Fibroblast of pulmonary artery (primary cell): ENCODE measurements around the gene GTF2H1.

Experiments used
- DNase-seq: peaks from one replicate; pipeline ENCODE4 v3.0.0-alpha.2; 2010; ENCODE audit warnings: low read depth
- H3K4me3 ChIP-seq: replicated peaks from 2 replicates; pipeline ENCODE4 v1.5.1; 2011; ENCODE audit warnings: low read depth, mild to moderate bottlenecking, control low read depth, low read length, moderate library complexity
- CTCF ChIP-seq: IDR thresholded peaks from 2 replicates; pipeline ENCODE4 v1.5.1; 2011; ENCODE audit warnings: mild to moderate bottlenecking, control low read depth, low read length, inconsistent platforms; ENCODE audit errors: missing control alignments

GTF2H1 gene

GRCh38 chr11:18321969-18322711, at the start of gene GTF2H1, which contains the start of gene HPS5:
Gene GTF2H1, plus strand, starts transcription at chr11:18322567. Its CDS starts 10,508 bp downstream, at chr11:18333075.
Gene HPS5, minus strand, starts transcription at chr11:18322140. Its CDS starts 4,282 bp downstream, at chr11:18317858.
- TF ChIP-seq CTCF: no peak
- DNase-seq: peak; percentile 99
- H3K4me3 ChIP-seq: peak within 1 kb of the TSS; percentile 71

DNA sequence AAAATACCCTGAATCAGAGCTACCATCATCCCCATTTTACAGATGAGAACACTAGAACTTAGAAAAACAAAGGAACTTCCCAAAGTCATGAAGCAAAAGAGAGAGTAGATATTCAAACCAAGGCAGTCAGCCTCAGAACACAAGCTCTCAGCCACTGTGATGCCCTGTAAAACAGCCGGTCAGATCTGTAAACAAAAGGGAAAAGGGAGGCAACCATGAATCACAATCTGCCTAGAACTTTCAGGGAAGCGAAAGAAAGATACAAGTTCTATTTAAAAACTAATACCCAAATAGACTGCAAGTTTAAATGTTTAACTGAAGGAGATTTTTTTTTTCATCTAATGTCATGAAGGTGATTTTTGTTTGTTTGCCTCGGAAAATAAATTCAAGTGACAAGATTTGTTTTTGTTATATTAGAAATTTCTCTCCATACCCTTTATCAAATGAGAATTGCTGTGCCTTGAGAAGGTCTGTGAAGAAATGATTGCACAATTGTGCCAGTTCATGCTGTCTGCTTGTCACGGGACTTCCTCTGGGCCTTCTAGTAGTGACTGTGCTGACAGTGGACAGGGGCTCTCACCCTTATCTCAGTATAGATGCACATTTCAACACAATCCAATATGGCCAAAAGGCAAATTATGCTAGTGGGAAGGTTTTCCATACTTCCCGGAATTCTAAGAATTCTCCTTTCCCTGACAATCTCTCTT, 44.6 kb upstream of the GTF2H1 start:
- DNase-seq: peak; percentile 65
- TF ChIP-seq CTCF: no peak
- no peak overlapping the region for H3K4me3 ChIP-seq

DNA sequence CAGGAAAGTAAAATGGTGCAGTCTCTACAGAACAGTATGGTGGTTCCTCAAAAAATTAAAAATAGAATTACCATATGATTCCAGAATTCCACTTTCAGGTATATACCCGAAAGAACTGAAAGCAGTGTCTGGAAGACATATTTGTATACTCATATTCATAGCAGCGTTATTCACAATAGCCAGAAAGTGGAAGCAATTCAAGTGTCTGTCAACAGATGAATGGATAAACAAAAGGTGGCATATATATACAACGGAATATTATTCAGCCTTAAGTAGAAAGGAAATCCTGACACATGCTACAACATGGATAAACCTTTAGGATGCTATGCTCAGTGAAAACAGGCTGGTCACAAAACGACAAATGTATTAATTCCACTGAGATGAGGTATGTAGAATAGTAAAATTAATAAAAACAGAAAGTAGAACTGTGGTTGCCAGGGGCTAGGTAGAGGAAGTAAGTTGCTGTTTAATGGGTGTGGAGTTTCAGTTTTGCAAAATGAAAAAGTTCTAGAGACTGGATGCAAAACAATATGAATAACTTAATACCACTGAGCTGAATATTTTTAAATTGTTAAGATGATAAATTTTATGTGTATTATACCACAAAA, 41.8 kb upstream of the GTF2H1 start:
- TF ChIP-seq CTCF: no peak
- no peak for DNase-seq

GRCh38 chr11:18282626-18283025, 39.7 kb upstream of the GTF2H1 start:
- no peak for TF ChIP-seq CTCF
- no peak for DNase-seq
- no peak overlapping the region for H3K4me3 ChIP-seq

More for the DNA sequence above, 41.8 kb upstream of the GTF2H1 start:
- H3K4me3 ChIP-seq: no peak overlapping the region

- DNase-seq: no peak
- no peak for TF ChIP-seq CTCF
Observed at GRCh38 chr11:18285841-18286240, 36.5 kb upstream of the GTF2H1 start.

DNA sequence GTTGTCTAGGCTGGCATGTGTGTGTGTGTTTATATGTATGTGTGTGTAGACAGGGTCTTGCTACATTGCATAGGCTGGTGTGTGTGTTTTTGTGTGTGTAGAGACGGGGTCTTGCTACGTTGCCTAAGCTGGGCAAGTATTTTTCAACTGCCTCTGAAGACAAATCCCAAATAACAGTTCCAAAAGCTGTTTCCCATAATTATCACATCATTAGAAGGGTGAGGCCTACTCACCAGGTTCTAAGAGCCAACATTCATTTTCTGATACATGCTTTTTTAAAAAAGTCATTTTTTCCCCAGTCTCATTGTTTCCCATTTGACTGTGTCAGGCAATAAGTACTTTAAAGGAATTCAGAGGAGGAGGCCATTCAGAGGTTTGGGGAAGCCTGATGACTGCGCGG, 33.5 kb upstream of the GTF2H1 start:
- TF ChIP-seq CTCF: no peak
- no peak for DNase-seq
- H3K4me3 ChIP-seq: no peak overlapping the region

More at GRCh38 chr11:18285841-18286240, 36.5 kb upstream of the GTF2H1 start:
- H3K4me3 ChIP-seq: no peak overlapping the region
